Effector CD4-positive, alpha-beta T cell (primary cell): ENCODE results near the gene GNAL.

Source experiments
- DNase-seq: peaks from one replicate; pipeline ENCODE4 v3.0.0-alpha.2; 2020

Gene GNAL

GRCh38 chr18:11729556-11729955, 40.5 kb downstream of the GNAL start:
- DNase-seq: no peak

- peak; percentile 45 for DNase-seq
Measured at GRCh38 chr18:11733031-11733430, 44.0 kb downstream of the GNAL start.

GRCh38 chr18:11736656-11737055, 47.6 kb downstream of the GNAL start:
- DNase-seq: no peak

DNA sequence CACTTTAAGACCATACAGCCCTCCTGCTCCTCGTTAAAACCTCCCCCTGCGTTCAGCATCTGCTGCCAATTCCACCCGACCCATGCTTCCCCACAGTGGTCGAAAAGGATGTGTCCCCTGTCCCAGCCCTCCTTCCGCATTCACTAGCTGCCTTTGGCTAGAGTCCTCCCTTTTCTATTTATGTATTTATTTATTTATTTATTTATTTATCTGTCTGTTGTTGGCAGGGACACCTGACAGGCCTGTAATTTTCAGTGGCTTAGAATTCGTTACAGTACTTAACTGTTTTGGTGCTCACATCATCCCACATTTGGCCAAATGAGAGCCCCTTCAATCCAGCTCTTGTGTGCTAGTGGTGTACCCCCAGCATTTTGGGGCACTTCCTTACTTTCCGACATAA, 50.8 kb downstream of the GNAL start:
- no peak for DNase-seq

DNA sequence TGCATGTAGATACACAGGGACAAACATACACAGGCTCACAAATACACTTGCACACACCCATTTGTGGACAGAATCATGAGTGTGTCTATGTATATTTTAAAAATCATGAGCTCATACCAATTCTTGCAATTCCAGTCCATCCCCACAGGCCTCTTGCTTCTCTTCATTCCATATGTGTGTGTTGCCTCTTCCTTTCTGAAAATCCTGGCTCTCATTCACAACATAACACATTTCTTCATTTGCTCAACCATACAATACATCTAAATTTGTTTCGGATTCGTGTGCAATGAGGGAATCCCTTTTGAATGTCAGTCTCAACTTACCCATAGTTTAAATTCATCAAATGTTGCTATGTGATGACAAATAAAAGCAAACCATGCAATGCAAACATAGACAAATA, 51.4 kb downstream of the GNAL start:
- no peak for DNase-seq

GRCh38 chr18:11741505-11742145, 52.6 kb downstream of the GNAL start:
- no peak for DNase-seq

- DNase-seq: no peak
Measured at GRCh38 chr18:11745521-11745920, 56.5 kb downstream of the GNAL start.

DNA sequence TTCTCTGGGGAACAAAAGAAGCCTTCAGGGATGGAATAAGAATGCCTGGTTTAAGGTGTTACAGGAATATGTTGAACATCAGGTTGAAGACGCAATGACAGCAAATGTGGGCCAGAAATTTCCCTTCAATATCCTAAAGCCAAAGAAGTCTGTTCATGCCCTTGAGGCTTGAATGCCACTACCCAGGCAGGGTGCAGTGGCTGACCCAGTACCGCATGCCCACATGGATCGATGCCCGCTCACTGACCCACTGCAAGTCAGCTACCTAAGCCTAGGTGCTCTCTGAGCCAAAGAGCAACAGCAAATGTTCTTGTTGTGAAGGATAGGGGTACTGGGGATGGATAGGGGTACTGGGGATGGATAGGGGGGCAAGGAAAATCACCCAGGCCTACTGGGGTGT, 58.2 kb downstream of the GNAL start:
- no peak for DNase-seq

- no peak for DNase-seq
Measured at GRCh38 chr18:11747731-11748130, 58.7 kb downstream of the GNAL start.

DNA sequence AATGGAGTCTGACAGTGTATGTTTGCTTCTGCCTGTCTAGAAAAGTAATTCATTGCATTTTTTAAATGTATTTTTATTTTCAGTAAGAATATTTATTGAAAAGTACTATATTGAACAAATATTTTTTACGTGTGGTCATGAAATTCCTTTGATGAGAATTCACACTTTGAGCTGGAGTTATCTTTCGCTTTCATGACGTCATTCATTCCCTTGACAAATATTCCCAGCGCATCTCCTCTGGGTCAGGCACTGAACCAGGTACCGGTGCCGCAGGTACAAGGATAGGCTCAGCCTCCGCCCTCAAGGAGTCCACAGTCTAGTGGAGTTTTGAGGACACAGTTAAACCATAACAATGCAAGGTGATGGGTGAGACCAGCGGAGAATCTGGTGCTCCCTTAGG, 60.2 kb downstream of the GNAL start:
- no peak for DNase-seq

- DNase-seq: no peak
Measured at GRCh38 chr18:11750171-11750570, 61.1 kb downstream of the GNAL start.

DNA sequence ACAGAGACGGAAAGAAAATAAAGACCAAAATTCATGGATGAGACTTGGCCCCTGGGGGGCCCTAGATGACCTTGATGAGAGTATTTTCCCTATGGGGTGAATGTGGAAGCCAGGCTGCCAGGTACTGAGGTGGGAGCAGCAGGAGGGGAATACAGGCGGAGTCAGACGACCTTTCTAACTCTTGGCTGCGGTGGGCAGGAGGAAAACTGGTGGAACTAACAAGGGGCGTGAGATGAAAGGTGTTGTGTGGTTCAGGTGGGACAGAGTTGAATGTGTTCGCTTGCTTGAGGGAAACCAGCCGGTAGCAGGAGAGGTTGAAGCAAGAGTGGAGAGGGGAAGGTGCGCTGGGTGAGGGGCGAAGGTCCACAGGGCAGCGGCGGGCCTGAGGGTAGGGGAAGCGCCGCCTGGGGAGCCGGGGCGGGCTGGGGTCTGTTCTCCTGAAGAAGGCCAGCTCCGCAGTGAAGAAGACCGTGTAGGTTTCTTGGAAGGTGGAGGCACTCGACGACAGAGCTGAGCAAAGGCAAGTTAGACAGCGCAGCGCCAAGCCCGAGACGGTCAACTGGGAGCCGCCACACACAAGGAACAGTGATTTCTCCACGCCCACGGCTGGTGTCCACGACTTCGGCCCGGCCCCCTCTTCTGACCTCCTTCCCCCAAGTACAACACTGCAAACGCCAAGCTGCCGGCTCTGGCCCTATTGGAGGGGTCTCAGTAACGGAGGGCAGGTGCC, 61.7 kb downstream of the GNAL start:
- no peak for DNase-seq

GRCh38 chr18:11751341-11752115, 62.5 kb downstream of the GNAL start:
- no peak for DNase-seq

- no peak for DNase-seq
Measured at GRCh38 chr18:11752116-11752911, 63.2 kb downstream of the GNAL start.

DNA sequence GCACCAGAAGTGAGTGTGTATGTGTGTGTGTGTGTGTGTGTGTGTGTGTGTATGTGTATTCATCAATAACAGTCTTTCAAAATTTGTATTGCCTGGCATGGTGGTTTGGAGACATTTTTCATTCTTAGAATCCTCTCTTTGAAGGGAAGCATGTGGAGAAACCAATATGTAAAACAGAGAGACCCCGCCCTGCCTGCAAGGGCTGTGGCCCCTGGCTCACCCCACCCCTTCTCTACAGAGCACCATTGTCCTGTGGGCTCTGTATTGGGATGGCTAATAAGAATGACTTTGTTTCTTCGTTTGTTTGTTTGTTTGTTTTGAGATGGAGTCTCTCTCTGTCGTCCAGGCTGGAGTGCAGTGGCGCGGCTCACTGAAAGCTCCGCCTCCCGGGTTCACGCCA, 65.9 kb downstream of the GNAL start:
- no peak for DNase-seq

DNA sequence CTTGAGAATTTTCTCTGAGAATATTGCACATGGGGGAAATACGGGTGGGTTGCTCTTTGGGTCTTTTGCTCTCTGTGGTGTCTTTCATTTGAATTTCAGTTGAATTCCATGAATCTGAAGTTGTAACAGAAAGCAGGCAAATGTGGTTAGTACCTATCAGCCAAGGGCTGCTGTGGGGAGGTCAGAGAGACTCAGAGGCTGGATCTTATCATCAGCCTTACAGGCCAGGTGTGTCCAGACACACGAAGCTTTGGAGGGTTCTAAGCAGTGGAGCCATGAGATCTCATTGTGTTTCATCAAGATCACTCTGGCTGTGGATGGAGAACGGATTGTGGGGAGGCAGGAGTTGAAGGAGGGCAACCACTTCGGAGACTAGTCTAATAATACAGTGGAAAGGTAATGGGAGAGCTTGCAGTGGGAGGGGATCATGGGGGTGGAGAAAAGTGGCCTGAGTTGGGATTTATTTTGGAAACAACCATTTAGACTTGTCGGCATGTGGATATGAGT, 68.1 kb downstream of the GNAL start:
- DNase-seq: no peak

GRCh38 chr18:11759456-11759855, 70.4 kb downstream of the GNAL start:
- no peak for DNase-seq

GRCh38 chr18:11760498-11761167, 71.6 kb downstream of the GNAL start:
- DNase-seq: no peak

- no peak for DNase-seq
Measured at GRCh38 chr18:11761553-11761952, 72.5 kb downstream of the GNAL start.

- no peak for DNase-seq
Measured at GRCh38 chr18:11762429-11762828, 73.4 kb downstream of the GNAL start.

DNA sequence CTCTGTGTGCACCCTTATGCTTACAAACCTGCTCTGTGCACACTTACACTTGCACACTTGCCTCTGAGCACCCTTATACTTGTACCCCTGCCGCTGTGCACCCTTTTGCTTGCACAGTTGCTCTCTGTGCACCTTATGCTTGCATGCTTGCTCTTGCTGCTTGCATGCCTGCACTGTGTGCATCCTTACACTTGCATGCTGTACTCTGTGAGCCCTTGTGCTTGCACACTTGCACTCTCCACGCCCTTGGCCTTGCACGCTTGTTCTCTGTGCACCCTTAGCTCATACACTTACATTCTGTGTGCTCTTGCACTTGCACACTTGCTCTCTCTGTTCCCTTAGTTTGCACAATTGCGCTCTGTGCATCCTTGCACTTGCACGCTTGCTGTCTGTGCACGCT, 78.3 kb downstream of the GNAL start:
- no peak for DNase-seq

DNA sequence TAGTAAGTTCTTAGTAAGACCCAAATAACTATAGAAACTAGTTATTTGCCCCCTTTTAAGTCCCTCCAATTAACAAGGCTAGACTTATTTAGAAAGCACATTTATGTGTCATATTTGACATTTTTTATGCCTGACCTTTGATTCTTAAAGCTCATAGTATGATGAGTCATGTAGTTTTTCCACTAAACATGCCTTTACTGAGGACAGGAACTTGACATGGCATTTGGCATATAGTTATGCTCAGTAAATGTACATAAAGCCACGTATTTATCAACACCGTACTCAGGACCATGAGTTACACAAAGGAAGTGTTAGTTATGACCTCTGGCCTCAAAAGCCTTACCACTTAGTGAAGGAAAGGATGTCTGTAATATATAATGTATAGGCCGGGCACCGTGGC, 78.9 kb downstream of the GNAL start:
- no peak for DNase-seq
